ENCODE measurements around the gene C3. TPM values are rescaled to one million over a fixed set of nuclear protein-coding genes. Genes with fewer than 3 reads are reported as not detected.

Gene C3
- total and polyA plus RNA-seq, 8 donors, result 14.2 to 881 (median 65.4) TPM

DNA sequence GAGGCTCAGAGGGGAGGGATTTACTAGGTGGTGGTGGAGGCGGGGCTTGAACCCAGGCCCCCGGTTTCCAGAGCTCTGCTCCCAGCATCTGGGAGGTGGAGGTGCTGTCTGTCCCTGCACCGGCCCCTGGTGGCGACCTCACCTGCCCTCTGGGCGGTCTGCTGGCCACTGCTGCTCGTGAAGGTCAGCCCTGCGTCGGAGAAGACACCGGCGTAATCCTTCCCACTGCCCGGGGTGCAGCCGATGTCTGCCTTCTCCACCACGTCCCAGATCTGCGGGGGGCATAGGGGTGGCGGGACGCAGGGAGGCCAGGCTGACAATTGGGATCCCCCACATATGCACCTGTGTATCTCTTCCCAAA lies 12.8 kb downstream of the C3 start:
- DNase-seq (no peak), ATAC-seq (no peak)
- H3K36me3 ChIP-seq, result peaks cover 0 to 39% of the 10 kb centered on the region in 2 donors
- intact Hi-C loops (cut with DNase I), result no loop called here
- H3K9me3 ChIP-seq, result no peaks in the 10 kb centered on the region
- H3K27ac ChIP-seq, result no peak overlapping the region
- H3K4me3 ChIP-seq, result no peak overlapping the region
- no peaks in the 10 kb centered on the region for H3K4me1 ChIP-seq
- H3K27me3 ChIP-seq, result peaks cover 0 to 50% of the 10 kb centered on the region in 2 donors
- TF ChIP-seq CTCF (IDR thresholded peaks at IDR 0.05), result no peak

- DNase-seq (no peak), ATAC-seq (no peak)
- Histone ChIP-seq H3K4me3 (no peak overlapping the region), H3K36me3 (peaks cover 0 to 40% of the 10 kb centered on the region in 2 donors), H3K4me1 (no peaks in the 10 kb centered on the region), H3K27ac (no peak overlapping the region), H3K27me3 (peaks cover 0 to 50% of the 10 kb centered on the region in 2 donors), H3K9me3 (no peaks in the 10 kb centered on the region)
- TF ChIP-seq CTCF (IDR thresholded peaks at IDR 0.05), result no peak
- intact Hi-C loops (cut with DNase I), result no loop called here
Measured at GRCh38 chr19:6707011-6707657, 13.3 kb downstream of the C3 start.

GRCh38 chr19:6706633-6706958 lies 13.9 kb downstream of the C3 start:
- H3K4me1 ChIP-seq, result no peaks in the 10 kb centered on the region
- H3K36me3 ChIP-seq, result peaks cover 0 to 40% of the 10 kb centered on the region in 2 donors
- H3K27me3 ChIP-seq, result peaks cover 0 to 44% of the 10 kb centered on the region in 2 donors
- no peak for ATAC-seq
- no peak overlapping the region for H3K4me3 ChIP-seq
- TF ChIP-seq CTCF (IDR thresholded peaks at IDR 0.05), result no peak
- no peaks in the 10 kb centered on the region for H3K9me3 ChIP-seq
- intact Hi-C loops (cut with DNase I), result no loop called here
- no peak overlapping the region for H3K27ac ChIP-seq
- DNase-seq, result no peak

DNA sequence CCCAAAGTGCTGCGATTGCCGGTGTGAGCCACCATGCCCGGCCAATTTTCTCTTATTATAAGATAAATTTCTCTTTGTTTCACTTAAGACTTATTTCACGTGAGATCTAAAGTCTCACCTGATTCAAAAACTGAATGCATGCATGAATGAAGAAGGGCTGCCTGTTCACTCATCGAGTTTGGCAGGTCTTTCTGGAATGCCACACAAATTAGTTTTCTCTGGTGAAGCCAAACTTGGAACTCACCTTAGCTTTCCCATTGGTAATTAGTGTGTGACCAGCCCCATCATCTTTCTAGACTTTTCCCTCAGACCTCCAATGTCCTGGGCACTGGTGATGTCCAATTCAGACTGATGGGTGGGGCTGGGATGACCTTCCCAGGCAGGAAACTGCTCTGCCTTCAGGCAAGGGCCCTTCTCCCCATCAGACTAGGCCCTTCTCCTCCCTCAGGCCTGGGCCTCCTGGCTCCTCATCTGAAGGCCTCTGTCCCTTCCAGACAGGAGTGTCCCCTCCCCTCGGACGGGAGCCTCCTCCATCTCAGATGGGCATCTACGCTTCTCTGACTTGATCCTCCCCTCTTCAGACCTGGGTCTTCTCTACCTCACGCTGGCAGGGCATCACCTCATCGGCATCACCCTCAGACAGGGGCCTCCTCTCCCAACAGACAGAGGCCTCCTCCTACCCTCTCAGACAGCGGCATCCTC lies 14.4 kb downstream of the C3 start:
- intact Hi-C loops (cut with DNase I), result no loop called here
- Histone ChIP-seq H3K9me3 (no peaks in the 10 kb centered on the region), H3K4me3 (no peak overlapping the region), H3K4me1 (no peaks in the 10 kb centered on the region), H3K36me3 (peaks cover 0 to 40% of the 10 kb centered on the region in 2 donors), H3K27me3 (peaks cover 0 to 39% of the 10 kb centered on the region in 2 donors), H3K27ac (no peak overlapping the region)
- ATAC-seq (no peak), DNase-seq (no peak)
- TF ChIP-seq CTCF (IDR thresholded peaks at IDR 0.05), result no peak

GRCh38 chr19:6700586-6701316 lies 19.7 kb downstream of the C3 start:
- no peak for TF ChIP-seq CTCF (IDR thresholded peaks at IDR 0.05)
- no peaks in the 10 kb centered on the region for H3K9me3 ChIP-seq
- DNase-seq (no peak), ATAC-seq (no peak)
- H3K27me3 ChIP-seq, result no peaks in the 10 kb centered on the region
- no peak overlapping the region for H3K27ac ChIP-seq
- intact Hi-C loops (cut with DNase I), result no loop called here
- peaks cover 0 to 42% of the 10 kb centered on the region in 2 donors for H3K36me3 ChIP-seq
- H3K4me1 ChIP-seq, result no peaks in the 10 kb centered on the region
- no peak overlapping the region for H3K4me3 ChIP-seq

Data from left lung (tissue), 10 donors.